ENCODE data around the gene TARBP1.

DNA sequence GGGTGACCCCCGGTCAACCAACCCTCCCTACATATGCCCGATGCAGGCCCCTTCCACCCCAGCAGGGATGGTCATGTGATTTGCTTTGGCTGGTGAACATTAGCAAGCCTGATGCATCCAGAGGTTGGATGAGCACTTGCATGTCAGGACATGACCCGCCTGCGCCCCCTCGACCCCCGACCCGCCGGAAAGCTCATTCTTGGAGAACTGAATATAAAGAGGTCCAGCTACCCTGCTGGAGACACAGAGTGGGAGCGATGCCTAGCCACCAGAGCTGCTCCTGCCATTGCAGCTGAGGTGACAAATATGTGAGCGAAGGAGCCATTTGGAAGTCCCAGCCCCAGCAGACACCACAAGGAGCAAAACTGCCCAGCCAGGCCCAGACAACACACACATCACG, 66.1 kb downstream of the TARBP1 start:
- TF ChIP-seq, protein P1, sequence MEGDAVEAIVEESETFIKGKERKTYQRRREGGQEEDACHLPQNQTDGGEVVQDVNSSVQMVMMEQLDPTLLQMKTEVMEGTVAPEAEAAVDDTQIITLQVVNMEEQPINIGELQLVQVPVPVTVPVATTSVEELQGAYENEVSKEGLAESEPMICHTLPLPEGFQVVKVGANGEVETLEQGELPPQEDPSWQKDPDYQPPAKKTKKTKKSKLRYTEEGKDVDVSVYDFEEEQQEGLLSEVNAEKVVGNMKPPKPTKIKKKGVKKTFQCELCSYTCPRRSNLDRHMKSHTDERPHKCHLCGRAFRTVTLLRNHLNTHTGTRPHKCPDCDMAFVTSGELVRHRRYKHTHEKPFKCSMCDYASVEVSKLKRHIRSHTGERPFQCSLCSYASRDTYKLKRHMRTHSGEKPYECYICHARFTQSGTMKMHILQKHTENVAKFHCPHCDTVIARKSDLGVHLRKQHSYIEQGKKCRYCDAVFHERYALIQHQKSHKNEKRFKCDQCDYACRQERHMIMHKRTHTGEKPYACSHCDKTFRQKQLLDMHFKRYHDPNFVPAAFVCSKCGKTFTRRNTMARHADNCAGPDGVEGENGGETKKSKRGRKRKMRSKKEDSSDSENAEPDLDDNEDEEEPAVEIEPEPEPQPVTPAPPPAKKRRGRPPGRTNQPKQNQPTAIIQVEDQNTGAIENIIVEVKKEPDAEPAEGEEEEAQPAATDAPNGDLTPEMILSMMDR (IDR thresholded peaks at IDR 0.05) = no peak
- TF ChIP-seq EP300 (IDR thresholded peaks at IDR 0.05) = no peak
